ENCODE results near the gene THAP11. TPM values are rescaled to one million over a fixed set of nuclear protein-coding genes. Genes with fewer than 3 reads are reported as not detected.
A peak's percentile ranks its signal among the peaks of the same experiment; 100 is the strongest.

The THAP11 gene
- total and polyA plus RNA-seq, 2 of the 13 experiments (the other 11 are each of a cell fraction or from before 2014, with no cell fraction given), result 44.2 to 53.4 TPM

DNA sequence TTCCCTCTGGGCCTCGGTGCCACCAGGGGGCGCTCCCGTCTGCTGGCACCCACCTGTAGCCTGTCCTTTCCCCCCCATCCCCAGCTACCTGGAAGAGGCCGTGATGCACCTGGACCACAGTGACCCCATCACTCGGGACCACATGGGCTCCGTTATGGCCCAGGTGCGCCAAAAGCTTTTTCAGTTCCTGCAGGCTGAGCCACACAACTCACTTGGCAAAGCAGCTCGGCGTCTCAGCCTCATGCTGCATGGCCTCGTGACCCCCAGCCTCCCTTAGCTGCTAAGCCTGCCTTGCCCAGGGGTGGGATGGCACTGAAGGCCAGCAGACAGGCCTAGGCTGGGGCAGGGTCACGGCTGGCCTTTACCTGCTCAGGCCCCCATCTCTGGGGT is 41.7 kb downstream of the THAP11 start (continued):
- no peak for TF ChIP-seq SP5 (CRISPR knock-in tag; IDR thresholded peaks at IDR 0.05; ENCODE audit: borderline replicate concordance, low read depth)
- TF ChIP-seq ZBTB26 (CRISPR knock-in tag; IDR thresholded peaks at IDR 0.05; ENCODE audit: borderline replicate concordance), result 0 out of 2 replicates have a peak, but pooled peaks have one; percentile 39
- TF ChIP-seq ZNF777 (CRISPR knock-in tag; IDR thresholded peaks at IDR 0.05), result 0 out of 2 replicates have a peak, but pooled peaks have one; percentile 28
- peak; percentile 96 for TF ChIP-seq CTCF (CRISPR knock-in tag; IDR thresholded peaks at IDR 0.05)
- 0 out of 2 replicates have a peak, but pooled peaks have one; percentile 77 for TF ChIP-seq RELA (CRISPR knock-in tag; IDR thresholded peaks at IDR 0.05)
- TF ChIP-seq XRCC5 (optimal IDR thresholded peaks at IDR 0.05; ENCODE audit: low read length), result peak; percentile 86
- TF ChIP-seq GATAD2A (CRISPR knock-in tag; IDR thresholded peaks at IDR 0.05), result peak; percentile 34; the same call in 1 of the 2 replicates
- TF ChIP-seq IRX3 (CRISPR knock-in tag; IDR thresholded peaks at IDR 0.05; ENCODE audit: borderline replicate concordance, low read depth), result 0 out of 2 replicates have a peak, but pooled peaks have one; percentile 31
- no peak for TF ChIP-seq HNF1A (IDR thresholded peaks at IDR 0.05; ENCODE audit: low read depth)
- 0 out of 2 replicates have a peak, but pooled peaks have one; percentile 25 for TF ChIP-seq HNF1A (CRISPR knock-in tag; IDR thresholded peaks at IDR 0.05; ENCODE audit: borderline replicate concordance)
- TF ChIP-seq HNRNPLL (IDR thresholded peaks at IDR 0.05; ENCODE audit: low read depth, low read length, poor library complexity, severe bottlenecking), result peak; percentile 24
- TF ChIP-seq ZBTB8A (CRISPR knock-in tag; IDR thresholded peaks at IDR 0.05; ENCODE audit: borderline replicate concordance, low read depth), result no peak
- no peak for TF ChIP-seq ARID3A (IDR thresholded peaks at IDR 0.05; ENCODE audit: low read depth, low read length)
- TF ChIP-seq JARID2 (CRISPR knock-in tag; IDR thresholded peaks at IDR 0.05; ENCODE audit: insufficient replicate concordance), result peak; percentile 2
- TF ChIP-seq, protein P1, sequence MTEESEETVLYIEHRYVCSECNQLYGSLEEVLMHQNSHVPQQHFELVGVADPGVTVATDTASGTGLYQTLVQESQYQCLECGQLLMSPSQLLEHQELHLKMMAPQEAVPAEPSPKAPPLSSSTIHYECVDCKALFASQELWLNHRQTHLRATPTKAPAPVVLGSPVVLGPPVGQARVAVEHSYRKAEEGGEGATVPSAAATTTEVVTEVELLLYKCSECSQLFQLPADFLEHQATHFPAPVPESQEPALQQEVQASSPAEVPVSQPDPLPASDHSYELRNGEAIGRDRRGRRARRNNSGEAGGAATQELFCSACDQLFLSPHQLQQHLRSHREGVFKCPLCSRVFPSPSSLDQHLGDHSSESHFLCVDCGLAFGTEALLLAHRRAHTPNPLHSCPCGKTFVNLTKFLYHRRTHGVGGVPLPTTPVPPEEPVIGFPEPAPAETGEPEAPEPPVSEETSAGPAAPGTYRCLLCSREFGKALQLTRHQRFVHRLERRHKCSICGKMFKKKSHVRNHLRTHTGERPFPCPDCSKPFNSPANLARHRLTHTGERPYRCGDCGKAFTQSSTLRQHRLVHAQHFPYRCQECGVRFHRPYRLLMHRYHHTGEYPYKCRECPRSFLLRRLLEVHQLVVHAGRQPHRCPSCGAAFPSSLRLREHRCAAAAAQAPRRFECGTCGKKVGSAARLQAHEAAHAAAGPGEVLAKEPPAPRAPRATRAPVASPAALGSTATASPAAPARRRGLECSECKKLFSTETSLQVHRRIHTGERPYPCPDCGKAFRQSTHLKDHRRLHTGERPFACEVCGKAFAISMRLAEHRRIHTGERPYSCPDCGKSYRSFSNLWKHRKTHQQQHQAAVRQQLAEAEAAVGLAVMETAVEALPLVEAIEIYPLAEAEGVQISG (CRISPR knock-in tag; IDR thresholded peaks at IDR 0.05), result 0 out of 2 replicates have a peak, but pooled peaks have one; percentile 37
- TF ChIP-seq PCBP2 (optimal IDR thresholded peaks at IDR 0.05; ENCODE audit: low read depth, low read length, poor library complexity, severe bottlenecking), result no peak

All from HepG2 (cell line).